Measurements from ENCODE around the gene HOXA10.
A peak's percentile ranks its signal among the peaks of the same experiment; 100 is the strongest.

Gene HOXA10

DNA sequence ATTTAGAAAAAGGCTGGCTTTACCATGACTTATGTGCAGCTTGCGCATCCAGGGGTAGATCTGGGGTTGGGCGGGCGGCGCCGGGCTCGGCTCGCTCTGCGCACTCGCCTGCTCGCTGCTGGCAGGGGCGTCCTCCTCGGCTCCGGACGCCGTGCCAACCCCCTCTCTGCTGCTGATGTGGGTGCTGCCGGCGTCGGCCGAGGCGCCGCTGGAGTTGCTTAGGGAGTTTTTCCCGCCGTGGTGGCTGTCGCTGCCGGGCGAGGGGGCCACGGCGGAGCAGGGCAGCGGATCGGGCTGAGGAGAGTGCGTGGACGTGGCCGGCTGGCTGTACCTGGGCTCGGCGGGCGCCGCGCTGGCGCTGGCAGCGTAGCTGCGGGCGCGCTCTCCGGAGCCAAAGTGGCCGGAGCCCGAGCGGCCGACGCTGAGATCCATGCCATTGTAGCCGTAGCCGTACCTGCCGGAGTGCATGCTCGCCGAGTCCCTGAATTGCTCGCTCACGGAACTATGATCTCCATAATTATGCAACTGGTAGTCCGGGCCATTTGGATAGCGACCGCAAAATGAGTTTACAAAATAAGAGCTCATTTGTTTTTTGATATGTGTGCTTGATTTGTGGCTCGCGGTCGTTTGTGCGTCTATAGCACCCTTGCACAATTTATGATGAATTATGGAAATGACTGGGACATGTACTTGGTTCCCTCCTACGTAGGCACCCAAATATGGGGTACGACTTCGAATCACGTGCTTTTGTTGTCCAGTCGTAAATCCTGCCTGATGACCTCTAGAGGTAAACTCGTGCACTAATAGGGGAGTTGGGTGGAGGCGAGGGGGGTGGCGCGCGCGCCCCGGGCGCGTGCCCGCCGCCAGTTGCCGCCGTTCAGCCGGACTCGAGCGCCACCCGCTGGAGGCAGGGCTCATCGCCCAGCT, 30.8 kb downstream of the HOXA10 start, which contains the start of gene HOXA5:
HOXA5 (minus strand) TSS at position 659 of the 927 bp plus-strand sequence; CDS start at position 585, 74 bp downstream.
- DNase-seq = peak; percentile 74

DNA sequence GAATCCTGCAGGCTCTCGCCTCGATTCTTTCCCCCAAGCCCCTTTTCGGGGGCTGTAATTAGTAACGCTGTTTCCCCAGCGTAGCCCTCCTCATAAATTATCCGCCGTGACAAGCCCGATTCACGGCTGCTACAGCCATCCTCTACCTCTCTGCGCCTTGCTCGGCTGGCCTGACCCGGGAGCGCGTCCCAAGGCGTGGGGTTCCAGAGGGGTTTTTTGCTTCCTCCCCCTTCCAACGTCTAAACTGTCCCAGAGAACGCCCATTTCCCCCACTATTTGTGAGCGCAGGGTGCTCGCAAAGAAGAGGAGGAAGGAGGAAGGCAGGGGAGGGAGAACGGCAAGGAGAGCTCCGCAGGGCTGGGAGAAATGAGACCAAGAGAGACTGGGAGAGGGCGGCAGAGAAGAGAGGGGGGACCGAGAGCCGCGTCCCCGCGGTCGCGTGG, 31.5 kb downstream of the HOXA10 start:
- DNase-seq = no peak

DNA sequence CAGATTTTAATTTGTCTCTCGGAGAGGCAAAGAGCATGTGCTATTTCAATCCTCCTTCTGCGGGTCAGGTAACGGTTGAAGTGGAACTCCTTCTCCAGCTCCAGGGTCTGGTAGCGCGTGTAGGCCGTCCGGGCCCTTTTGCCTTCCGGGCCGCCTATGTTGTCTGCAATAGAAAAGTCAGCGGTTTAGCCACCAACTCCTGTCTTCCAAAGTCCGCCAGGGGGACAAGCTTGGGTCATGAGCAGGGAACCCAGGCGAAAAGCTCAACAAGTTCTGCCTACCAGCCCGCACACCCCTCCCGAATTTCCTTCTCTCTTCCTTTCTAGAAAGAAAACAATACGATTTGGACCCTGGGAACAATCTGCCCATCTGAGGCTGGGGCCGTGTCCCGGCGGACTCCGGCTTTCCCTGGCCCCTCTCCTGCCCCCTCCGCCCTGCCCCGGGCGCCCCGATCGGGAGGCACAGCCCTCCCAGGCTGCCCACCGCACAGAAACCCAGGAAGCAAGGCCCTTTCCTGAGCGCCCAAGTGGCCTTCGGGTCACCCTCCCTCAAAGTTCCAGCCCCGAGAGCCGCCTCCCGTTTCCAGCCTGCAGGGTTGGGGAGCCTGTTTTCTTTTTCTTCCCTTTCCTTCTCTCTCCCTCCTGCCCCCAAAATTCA, 32.1 kb downstream of the HOXA10 start:
- no peak for DNase-seq

DNA sequence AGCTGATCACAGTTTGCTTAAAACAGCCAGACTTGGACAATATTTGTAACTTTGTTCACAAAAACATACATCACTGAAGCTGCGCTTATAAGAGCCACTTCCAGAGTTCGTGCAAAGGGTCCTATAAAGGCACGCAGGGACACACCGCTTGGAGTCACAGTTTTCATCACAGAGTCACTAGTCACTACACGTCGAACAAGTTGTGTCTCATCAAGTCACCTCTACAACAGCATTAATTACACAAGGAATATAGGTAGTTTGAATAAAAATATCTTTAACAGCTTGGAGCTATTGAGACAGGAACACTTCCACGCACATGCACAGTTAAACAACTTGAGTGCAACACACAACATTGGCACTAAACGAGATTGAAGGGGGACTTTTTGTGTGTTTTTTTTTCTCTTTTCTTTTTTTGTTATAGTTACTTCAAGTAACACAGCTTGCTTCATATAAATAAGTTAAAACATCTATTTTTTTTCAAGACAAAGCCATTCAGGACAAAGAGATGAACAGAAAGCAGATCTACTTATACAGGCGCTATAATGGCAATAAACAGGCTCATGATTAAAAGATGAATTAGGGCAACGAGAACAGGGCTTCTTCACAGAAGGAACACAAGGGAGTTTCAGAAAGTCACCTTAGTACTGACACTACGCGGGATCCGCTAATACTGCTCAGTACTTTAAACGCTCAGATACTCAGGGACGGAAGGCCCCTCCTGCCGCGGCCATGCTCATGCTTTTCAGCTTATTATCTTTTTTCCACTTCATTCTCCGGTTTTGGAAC, 32.8 kb downstream of the HOXA10 start:
- no peak for DNase-seq

DNA sequence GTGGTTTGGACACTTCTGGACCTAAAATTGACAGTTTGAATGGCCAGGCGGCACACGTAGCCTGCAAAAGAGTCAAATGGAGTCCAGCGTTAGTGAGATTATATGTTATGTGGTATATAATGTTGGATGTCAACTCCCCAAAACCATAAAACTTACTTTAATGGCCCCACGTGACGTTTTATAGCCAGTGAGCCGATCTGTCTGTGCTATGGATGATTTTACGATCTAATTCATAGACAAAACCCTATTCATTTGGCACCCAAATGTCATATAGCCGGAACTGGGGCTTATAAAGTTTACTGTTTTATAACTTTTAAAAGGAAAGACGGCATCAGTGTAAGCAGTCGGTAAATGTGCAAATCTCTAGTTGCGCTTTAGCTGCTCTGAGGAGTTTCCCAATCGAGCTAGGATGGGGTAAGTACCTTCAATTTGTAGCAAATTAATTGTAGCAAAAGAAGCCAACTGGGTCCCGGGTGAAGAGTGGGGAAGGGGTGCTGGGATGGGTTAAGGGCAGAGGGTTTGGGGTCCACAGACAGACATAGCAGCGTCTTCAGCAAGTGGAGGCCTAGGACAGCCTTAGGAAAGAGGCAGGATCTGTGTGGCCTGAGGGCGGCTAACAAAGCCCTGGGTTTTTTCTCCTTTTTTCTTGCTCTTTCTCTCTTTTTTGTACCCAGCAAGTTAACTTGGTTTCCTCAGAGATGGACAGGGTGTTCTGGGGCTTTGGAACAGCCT, 33.8 kb downstream of the HOXA10 start:
- DNase-seq = no peak

DNA sequence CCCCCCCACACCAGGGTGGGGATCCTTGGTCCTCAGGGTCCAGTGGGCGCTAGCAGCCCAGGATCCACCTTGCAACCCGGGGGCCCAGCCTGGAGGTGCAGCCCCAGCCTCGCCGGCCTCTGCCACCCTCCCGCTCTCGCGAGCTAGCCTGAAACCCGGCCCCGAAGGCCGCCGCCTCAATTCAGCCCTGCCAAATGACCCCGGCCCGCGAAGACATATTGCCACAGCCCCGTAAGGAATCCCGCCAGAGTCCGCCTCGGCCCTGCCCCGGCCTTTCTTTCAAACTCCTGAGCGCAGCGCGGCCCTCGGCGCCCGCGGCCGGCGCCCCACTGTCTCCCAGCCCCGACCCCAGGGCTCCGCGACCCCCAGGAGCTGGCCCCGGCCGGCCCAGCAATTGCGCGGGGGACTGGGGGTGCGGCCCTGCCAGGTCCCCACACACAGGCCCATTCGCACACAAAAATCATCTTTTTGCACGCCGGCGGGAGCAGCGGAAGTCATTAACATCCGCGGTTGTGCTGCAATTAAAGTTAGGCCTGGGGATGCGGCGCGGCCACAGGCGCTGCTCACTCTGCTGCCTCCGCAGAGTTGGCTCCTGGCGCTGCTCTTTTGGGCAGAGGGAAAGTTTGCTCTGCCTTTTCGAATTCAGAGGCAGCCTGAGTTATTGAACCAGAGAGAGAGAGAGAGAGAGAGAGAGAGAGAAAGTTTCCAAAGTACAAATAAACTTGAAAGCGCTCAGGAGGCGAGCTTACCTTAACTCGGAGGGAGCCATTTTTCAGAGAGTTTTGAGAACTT, 34.6 kb downstream of the HOXA10 start:
- no peak for DNase-seq

DNA sequence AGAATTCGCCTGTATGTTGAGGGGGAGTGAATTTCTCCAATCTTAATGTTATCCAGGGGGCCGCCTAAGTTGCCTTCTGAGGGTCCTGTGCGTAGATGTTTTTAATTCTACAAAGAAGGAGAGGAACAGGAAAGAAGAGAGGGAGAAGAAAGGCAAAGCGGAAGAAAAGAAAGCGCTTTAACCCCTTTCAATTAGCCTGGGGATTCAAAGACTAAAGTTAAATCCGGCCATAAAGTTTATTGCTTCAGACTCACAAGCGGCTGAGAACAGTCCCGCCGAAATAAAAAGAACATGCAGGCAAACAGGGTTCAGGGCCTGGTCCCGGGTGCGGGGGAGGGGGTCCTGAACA, 35.2 kb downstream of the HOXA10 start:
- no peak for DNase-seq

DNA sequence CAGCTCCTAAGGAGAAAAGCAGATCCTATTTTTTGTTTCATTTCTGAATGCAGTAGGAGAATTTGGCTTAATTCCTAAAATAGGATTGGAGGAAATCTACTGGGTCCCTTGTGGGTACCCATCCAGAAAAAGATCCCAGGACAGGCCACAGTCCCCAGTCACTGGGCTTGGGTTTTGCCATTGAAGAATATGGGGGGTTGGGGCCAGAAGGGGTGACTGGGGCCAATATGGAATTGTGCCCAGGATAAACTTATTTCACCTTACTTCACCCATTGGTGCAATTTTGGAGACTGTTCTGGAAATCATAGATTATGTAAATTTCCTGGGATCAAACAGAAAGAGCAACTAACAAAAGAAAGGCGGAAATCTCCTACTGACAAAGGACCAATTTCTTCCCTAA, 35.6 kb downstream of the HOXA10 start:
- no peak for DNase-seq

DNA sequence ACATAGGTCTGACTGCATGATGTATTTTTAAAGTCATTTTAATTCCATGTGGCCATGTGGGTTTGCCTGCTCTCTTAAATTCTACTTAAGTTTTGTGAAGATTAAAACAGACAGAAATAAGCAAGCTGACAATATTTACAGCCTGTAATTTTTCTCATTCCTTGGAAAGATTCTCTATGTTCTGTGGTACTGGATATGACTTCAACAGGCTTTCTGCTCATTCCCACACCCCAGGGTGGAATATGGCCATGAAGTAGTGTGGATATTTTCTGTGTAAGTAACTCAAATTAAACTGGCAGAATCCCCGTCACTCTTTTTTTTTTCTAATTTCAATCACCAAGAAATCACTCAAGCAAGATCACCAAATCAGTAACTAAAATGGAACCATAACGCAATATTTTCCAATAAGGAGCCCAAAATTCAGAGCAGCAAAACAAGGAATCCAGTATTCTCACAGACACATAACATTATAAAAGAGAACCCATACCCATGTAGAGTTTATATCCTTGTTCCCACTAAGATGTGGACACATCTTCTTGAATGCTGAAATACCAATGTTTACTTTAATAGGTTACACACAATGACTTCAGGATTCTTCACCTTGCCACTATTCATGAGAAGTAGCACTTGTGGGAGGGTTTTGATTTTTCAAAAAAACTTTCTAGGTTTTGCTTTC, 36.3 kb downstream of the HOXA10 start:
- DNase-seq = no peak

DNA sequence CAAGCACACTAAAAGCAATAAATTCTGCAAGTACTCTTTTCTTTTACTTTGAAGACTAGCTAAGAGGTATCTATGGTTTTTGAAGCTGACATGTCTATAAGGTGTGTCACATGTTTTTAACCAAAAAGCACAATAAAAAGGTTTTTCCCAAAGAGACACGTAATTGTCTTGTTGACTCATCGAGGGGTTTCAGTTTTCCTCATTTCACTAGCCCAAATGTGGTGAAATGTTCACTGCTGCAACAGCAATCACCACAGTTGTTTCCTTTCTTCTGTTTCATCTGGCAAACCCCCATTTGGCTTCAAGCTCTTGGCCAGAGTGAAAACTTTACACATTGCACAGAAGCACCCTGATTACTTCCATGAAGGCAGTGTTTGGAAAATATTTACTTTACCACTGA, 39.7 kb downstream of the HOXA10 start:
- no peak for DNase-seq

DNA sequence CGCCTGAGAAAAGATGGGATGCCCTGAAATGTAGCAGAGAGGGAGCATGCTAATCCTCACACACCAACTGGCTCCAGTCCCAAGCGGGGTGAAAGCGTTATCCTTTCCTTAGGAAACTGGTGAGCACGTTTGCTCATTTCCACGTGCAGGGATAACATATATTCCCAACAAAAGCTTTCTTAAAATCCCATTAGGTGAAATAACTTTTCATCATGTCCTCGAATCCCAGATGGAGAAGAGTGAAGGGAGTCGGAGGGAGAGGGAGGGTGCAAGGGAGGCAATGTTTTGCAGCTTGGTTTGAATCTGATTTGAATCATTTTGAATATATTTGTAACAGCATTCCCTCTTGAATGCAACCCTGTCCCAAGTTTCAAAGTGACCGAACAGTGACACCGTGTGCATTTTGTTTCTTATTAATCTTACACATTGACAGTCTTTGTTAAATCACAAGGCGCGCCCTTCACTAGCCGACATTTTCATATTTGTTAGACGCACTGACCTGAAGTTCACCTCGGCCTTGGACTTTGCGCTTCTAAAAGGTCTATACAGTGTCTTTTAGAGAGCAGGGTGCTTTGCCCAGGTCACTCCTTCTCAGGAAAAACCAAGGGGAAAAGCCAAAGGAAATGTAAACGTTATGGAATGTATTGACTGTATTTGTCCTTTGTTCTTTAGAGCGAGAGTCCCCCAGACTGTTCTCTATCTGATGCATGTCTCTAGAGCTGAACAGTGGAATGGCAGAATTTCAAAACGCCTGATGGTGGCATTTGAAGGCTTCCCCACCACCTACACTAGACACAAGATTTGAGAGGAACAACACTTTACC, 40.5 kb downstream of the HOXA10 start:
- no peak for DNase-seq

DNA sequence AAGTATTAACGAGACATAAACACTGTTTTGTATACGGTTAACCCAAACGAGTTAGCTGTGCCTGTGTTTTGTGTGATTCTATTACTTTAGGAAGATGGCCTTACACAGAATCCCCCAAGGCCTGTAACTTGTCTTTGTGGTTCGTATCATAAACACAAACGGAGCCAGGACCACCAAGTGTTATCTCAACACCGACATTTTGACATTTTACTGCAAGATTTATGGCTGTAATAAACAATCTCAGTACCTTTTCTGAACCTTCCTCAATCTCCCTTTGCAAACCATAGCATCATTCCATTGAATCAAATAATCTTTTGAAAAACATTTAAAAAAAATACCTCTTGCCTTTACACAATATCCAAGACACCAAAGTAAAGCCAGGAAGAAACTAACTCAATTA, 41.1 kb downstream of the HOXA10 start:
- DNase-seq = no peak

DNA sequence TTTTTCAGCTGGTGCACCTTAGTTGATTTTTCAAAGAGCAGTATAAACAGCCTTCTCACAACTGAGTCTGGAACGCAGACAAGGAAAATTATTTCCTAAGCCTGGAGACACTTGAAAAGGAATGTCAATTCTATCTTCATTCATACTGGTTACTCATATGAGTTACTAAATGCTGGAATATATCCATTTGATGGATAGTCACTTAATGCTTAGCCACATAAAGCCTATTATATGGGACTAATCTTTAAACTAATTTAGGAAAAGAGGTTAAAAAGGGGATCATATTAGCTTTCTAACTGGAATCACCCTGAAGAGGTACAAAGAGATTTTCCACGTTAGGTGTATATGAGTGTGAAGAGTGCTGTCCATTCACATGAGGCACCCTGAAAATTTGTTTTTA, 41.9 kb downstream of the HOXA10 start:
- DNase-seq = no peak

DNA sequence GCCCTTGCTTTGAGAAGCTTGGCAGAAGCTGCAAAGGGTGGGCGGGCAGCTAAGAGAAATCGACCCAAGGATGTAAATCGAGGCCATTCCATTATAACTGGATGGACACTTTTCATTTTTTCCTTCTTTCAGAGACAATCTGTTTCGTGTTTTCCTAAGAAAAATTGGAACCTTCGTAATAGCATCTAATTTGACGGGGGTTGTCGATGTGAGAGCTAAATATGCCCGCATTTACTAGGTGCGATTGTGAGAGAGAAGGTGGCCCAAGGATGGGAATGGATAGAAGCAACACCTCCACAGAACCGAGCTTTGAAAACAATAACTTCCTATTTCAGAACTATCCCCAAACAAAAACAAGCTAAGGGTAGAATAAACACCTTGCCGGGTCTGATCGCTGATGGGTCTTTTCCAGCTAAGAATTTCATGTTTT, 42.7 kb downstream of the HOXA10 start:
- DNase-seq = no peak

DNA sequence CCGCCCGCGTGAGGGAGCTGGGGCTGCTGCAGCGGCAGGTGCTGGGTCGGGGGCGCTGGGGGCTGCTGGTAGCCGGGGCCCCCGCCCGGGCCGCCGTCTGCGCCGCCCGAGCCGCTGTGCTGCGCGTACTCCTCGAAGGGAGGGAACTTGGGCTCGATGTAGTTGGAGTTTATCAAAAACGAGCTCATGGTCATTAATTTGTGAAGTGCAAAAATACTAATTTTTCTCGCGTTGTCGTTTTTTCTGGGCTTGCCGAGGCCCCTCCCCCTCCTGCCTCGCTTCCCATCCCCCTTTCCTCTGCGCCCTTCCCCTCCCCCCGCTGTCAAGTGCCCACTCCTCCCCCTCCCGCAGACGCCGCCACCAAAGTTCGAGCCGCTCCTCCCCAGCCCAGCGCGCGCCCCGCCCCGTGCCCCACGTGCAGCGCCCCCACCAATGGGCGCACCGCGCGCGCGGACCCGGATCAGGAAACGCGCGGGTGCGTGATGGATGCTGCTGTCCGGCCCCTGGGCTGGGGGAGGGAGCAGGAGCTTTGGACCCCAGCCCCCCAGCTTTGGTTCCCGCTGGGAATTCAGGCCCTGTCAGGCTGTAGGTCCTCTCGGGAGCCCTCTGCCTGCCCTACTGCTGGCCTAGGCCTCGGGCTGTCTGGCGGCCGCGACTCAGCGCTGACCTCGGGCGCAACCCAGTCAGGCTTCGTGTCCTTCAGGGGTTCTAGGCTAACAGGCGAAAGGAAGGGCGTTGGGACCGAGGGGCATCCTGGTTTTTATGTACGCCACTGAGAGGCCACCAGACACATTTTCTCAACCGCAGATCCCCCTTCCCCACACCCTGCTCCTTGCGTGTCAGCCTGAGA, 43.4 kb downstream of the HOXA10 start, which contains the start of gene HOXA4:
HOXA4 (minus strand) TSS at position 218 of the 850 bp plus-strand sequence; CDS start at position 194, 24 bp downstream.
- DNase-seq = peak; percentile 32

DNA sequence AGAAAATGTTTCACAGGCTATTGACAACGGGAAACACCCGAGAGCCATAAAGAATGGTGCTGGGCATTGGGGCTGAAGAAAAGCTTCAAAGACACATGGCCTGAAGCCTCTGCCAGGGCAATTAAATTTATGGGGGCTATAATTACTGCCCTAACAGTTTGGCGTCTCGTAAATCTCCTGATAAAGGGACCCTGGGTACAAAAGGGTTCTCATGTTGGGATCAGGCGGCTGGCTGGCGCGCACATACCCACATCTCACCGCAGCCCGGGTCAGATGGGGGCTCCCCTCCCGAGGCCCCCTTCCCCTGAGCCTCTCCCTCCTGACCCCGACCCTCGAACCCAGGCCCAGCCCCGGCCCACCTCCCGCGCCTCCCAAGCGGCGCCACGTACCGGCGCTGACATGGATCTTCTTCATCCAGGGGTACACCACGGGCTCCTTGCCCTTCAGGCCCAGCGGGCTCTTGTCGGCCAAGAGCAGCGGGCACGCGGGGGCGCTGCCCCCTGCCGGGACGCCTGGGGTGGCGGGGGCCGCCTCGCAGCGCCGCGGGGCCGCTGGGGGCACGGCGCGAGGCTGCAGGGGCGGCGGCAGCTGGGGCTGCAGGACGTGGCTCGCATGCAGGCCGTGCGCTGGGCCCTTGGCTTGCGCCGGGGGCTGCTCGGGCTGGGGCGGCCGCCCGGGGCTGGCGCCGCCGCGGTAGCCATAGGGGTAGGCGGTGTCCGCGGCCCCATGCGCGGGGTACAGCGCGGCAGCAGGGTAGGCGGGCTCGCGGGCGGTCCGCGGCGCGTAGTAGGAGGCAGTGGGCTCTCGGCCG, 44.2 kb downstream of the HOXA10 start:
- DNase-seq = no peak

DNA sequence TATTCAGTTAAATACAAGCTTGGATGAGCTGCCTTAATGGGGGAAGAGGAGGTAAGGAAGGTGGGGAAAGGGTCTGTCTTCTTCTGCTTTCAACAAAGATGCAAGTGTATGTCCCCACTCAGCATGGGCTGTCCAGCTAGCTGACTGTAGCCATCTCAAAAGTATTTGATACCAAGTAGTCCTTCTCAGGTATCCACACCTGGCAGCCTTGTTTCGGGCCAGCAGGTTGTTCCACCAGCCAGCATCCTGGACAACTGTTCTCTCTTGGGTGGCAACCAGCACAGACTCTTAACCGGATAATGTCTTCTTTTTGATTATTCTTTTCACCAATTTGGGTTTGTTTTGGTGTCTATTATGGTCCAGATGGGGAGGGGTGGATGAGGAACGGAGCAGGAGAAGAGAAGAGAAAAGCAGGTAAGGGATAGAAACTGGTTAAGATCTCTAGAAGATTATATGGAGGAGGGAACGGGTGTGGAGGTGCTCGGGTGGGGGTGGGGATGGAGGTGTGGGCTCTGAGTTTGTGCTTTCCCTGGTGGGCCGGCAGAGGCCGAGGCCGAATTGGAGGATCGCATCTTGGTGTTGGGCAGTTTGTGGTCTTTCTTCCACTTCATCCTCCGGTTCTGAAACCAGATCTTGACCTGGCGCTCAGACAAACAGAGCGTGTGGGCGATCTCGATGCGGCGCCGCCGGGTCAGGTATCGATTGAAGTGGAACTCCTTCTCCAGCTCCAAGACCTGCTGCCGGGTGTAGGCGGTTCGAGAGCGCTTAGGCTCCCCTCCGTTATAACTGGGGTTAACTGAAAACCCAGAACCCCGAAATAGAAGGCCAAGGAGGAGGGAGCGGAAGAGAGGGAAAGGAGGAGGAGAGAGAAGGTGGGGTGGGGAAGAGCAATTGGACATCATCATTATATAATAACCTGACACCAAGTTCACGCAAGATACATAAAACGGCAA, 45.1 kb downstream of the HOXA10 start:
- no peak for DNase-seq

All from NCI-H524 treated with DMSO at 0.1 percent for 48 hours (cell line).